C4-2B (cell line): ENCODE measurements around the gene CREB3L1.

Source experiments
- H3K27ac ChIP-seq: fragments of 450-650 bp; 2 replicates; pipeline ENCODE4 v1.5.1; 2017
- CTCF ChIP-seq: fragments of 450-650 bp; conservative IDR thresholded peaks from 2 replicates; pipeline ENCODE4 v1.5.1; 2017; ENCODE audit warnings: mild to moderate bottlenecking
- ZFX ChIP-seq: fragments of 450-650 bp; IDR thresholded peaks from 2 replicates; pipeline ENCODE4 v1.6.1; 2017

CREB3L1 gene

GRCh38 chr11:46332568-46333393 lies 55.3 kb downstream of the CREB3L1 start:
- no peak overlapping the region for H3K27ac ChIP-seq
- TF ChIP-seq ZFX (no peak), CTCF (no peak)

GRCh38 chr11:46333394-46333947 lies 56.0 kb downstream of the CREB3L1 start:
- no peak overlapping the region for H3K27ac ChIP-seq
- TF ChIP-seq CTCF (no peak), ZFX (no peak)

- no peak overlapping the region for H3K27ac ChIP-seq
- no peak for TF ChIP-seq CTCF
- no peak for TF ChIP-seq ZFX
These were observed 56.7 kb downstream of the CREB3L1 start for GRCh38 chr11:46334211-46334610.

- TF ChIP-seq ZFX = no peak
- no peak for TF ChIP-seq CTCF
- H3K27ac ChIP-seq = no peak overlapping the region
These were observed 57.8 kb downstream of the CREB3L1 start for GRCh38 chr11:46335271-46335670.

GRCh38 chr11:46335890-46336562 lies 58.6 kb downstream of the CREB3L1 start:
- TF ChIP-seq ZFX = no peak
- TF ChIP-seq CTCF = no peak
- no peak overlapping the region for H3K27ac ChIP-seq

- TF ChIP-seq CTCF = no peak
- no peak for TF ChIP-seq ZFX
- H3K27ac ChIP-seq = no peak overlapping the region
These were observed 59.2 kb downstream of the CREB3L1 start for GRCh38 chr11:46336563-46337180.
